ENCODE data around the gene MYL6B. TPM values are rescaled to one million over a fixed set of nuclear protein-coding genes. Genes with fewer than 3 reads are reported as not detected.

Gene MYL6B
- total RNA-seq, 1 experiment from 2014 or later, result 153 TPM

DNA sequence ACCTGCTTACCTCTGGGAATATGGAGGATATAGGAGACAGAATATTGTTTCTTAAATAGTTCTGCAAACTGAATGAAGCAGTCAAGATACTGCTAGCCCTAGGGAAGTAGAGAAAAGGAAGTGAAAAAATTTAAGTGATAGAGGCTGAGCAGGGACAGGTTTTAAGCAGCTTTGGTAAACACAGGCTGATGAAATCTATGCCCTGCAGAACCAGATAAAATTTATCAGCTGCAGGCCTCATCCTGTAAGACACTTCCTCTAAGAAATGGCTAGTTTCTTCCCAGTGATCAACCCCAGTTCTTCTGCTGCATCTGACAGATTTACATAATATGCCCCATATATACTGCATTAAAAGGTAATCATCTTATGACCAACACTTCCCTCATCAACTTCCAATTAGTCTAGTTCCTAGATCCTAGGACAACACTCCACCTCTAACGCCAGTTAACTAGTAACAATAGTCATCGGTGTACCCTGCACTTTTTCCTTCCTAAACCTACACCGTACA, 25.6 kb upstream of the MYL6B start:
- DNase-seq, result no peak
- CTCF ChIA-PET, result interaction anchor here (1.0 kb wide), 1 partner anchor 62 kb away, joined by 5 read pairs; the partner anchor contains the start of gene SMARCC2
- ATAC-seq, result no peak

DNA sequence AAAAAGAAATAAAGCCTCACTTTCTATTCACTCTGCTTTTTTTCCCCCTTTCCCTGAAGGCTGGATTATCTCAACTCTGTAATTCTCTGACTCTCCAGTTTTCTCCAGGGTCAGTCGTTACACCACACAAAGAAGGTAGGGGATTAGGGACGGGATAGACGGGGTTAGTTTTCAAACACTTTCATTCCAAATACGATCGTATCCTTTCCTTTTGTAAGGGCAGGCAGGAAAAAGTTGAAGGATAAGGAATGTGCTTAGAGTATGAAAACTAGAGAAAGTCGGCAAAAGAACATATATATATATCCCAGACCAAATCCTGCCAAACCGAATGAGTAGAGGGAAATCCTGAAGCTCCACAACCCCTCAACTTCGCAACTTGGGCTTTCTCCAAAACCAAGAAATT, 24.9 kb upstream of the MYL6B start:
- H3F3A ChIP-seq (ENCODE audit: low read length, unreplicated experiment), result no peaks in the 10 kb centered on the region
- H3K9me3 ChIP-seq (ENCODE audit: low read length), result no peaks in the 10 kb centered on the region
- CTCF ChIA-PET, result interaction anchor here (0.6 to 1.8 kb wide), 6 partner anchors 9 to 131 kb away, joined by 3 to 17 read pairs (median 4); partner anchors contain the start of genes SMARCC2 and ZC3H10
- peak overlapping the region; percentile 66 for H3K4me3 ChIP-seq (ENCODE audit: low read length)
- peaks cover 25% of the 10 kb centered on the region for H3K79me2 ChIP-seq (ENCODE audit: low read length)
- intact Hi-C loops (cut with micrococcal nuclease), result loop anchor here (2.0 kb wide), 1 partner anchor 61 kb away; the partner anchor contains the start of gene SMARCC2
- ATAC-seq (no peak), DNase-seq (no peak)
- peaks cover 17% of the 10 kb centered on the region; the same call in 1 of the 2 replicates for H3K36me3 ChIP-seq (ENCODE audit: low read depth, low read length)
- peak overlapping the region; percentile 74 for H2AFZ ChIP-seq (ENCODE audit: low read length)
- H3K4me1 ChIP-seq (ENCODE audit: insufficient read depth, low read length), result peaks cover 33% of the 10 kb centered on the region
- no peaks in the 10 kb centered on the region for H4K20me1 ChIP-seq (ENCODE audit: low read length)
- peak overlapping the region; percentile 56; the same call in 1 of the 2 replicates for H3K9ac ChIP-seq (ENCODE audit: low read length)
- H3K4me2 ChIP-seq (ENCODE audit: low read length), result peak overlapping the region; percentile 93
- H3K27ac ChIP-seq (ENCODE audit: low read length), result peak overlapping the region; percentile 26; the same call in 1 of the 2 replicates
- H3K9me2 ChIP-seq (replicated peaks; ENCODE audit: low read length), result no peaks in the 10 kb centered on the region
- BruUV-seq (replicated peaks), result TSS peak; percentile 69
- TF ChIP-seq EZH2 (IDR thresholded peaks at IDR 0.05; ENCODE audit: low read length, unreplicated experiment) (no peak), EZH2phosphoT487 (IDR thresholded peaks at IDR 0.05; ENCODE audit: borderline replicate concordance, low read length) (no peak)
- TF ChIP-seq, protein P1, sequence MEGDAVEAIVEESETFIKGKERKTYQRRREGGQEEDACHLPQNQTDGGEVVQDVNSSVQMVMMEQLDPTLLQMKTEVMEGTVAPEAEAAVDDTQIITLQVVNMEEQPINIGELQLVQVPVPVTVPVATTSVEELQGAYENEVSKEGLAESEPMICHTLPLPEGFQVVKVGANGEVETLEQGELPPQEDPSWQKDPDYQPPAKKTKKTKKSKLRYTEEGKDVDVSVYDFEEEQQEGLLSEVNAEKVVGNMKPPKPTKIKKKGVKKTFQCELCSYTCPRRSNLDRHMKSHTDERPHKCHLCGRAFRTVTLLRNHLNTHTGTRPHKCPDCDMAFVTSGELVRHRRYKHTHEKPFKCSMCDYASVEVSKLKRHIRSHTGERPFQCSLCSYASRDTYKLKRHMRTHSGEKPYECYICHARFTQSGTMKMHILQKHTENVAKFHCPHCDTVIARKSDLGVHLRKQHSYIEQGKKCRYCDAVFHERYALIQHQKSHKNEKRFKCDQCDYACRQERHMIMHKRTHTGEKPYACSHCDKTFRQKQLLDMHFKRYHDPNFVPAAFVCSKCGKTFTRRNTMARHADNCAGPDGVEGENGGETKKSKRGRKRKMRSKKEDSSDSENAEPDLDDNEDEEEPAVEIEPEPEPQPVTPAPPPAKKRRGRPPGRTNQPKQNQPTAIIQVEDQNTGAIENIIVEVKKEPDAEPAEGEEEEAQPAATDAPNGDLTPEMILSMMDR (conservative IDR thresholded peaks at IDR 0.05; ENCODE audit: low read depth, low read length), result no peak
- no peaks in the 10 kb centered on the region for H3K27me3 ChIP-seq (ENCODE audit: low read length)
- POLR2A ChIA-PET (ENCODE audit: unreplicated experiment), result interaction anchor here (0.6 to 1.4 kb wide), 8 partner anchors 9 to 231 kb away, joined by 3 to 17 read pairs (median 4); partner anchors contain the start of genes MYL6, PA2G4, RNF41 and SMARCC2

More for the DNA sequence above, 25.6 kb upstream of the MYL6B start:
- peak overlapping the region; percentile 56; the same call in 1 of the 2 replicates for H3K9ac ChIP-seq (ENCODE audit: low read length)
- peaks cover 25% of the 10 kb centered on the region for H3K79me2 ChIP-seq (ENCODE audit: low read length)
- H4K20me1 ChIP-seq (ENCODE audit: low read length), result no peaks in the 10 kb centered on the region
- H3K27me3 ChIP-seq (ENCODE audit: low read length), result no peaks in the 10 kb centered on the region
- H3K4me3 ChIP-seq (ENCODE audit: low read length), result peak overlapping the region; percentile 66; the same call in 1 of the 2 replicates
- no peaks in the 10 kb centered on the region for H3K9me3 ChIP-seq (ENCODE audit: low read length)
- no peak overlapping the region for H3K27ac ChIP-seq (ENCODE audit: low read length)
- H3K36me3 ChIP-seq (ENCODE audit: low read depth, low read length), result peaks cover 12% of the 10 kb centered on the region; the same call in 1 of the 2 replicates
- H3K4me1 ChIP-seq (ENCODE audit: insufficient read depth, low read length), result peaks cover 33% of the 10 kb centered on the region
- no peak for TF ChIP-seq EZH2phosphoT487 (IDR thresholded peaks at IDR 0.05; ENCODE audit: borderline replicate concordance, low read length)
- TF ChIP-seq EZH2 (IDR thresholded peaks at IDR 0.05; ENCODE audit: low read length, unreplicated experiment), result no peak
- TF ChIP-seq, protein P1 (conservative IDR thresholded peaks at IDR 0.05; ENCODE audit: low read depth, low read length), result no peak
- peak overlapping the region; percentile 93 for H3K4me2 ChIP-seq (ENCODE audit: low read length)
- POLR2A ChIA-PET (ENCODE audit: unreplicated experiment), result interaction anchor here (0.6 kb wide), 1 partner anchor 19 kb away, joined by 8 read pairs; no protein-coding TSS in a partner anchor
- BruUV-seq (replicated peaks), result no TSS peak
- no peaks in the 10 kb centered on the region for H3K9me2 ChIP-seq (replicated peaks; ENCODE audit: low read length)
- no peak overlapping the region for H2AFZ ChIP-seq (ENCODE audit: low read length)
- no peaks in the 10 kb centered on the region for H3F3A ChIP-seq (ENCODE audit: low read length, unreplicated experiment)
- intact Hi-C loops (cut with micrococcal nuclease), result loop anchor here (1.0 to 2.0 kb wide), 4 partner anchors 26 to 98 kb away; partner anchors contain the start of genes MYL6, MYL6B, NABP2 and SMARCC2
